OCI-M1 (cell line): ENCODE data around the gene CACNA1B.

ENCODE experiments used
- DNase-seq: peaks from one replicate; lab custom pipeline; 2025; lab: John Stamatoyannopoulos, UW

Gene CACNA1B

DNA sequence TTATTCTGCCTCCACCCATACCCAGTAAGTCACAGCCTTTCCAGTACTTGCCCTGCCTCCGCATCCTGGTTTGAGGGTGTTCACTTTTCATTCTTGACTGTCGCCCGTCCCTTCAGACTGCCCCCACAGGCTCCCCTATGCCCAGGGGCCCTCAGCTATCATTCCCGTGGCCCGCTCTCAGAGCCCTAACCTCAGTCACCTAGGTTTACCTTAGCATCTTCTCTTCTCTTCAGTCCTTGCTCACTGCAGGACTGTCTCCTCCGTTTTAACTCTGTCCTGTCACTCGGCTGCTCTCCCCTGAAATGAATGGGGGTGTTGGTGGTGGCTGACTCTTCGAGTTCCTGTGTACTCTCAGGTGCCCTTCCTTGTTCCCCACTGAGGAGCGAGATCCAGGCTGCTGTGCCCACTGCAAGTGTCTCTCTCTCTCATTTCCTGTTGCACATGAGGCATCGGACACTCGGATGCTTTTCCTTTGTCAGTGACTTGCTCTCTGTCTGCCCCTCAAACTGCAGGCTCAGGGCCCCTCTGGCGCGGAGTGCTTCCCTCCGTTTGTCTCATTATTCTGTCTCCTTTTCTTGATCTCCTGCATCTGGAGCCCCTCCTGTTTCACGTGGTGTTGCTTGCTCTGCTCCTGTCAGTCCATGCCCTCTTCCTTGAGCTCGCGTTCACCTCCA, 89.8 kb downstream of the CACNA1B start:
- DNase-seq: no peak

GRCh38 chr9:137968235-137968634, 90.7 kb downstream of the CACNA1B start:
- DNase-seq: peak; percentile 15

- no peak for DNase-seq
Measured at GRCh38 chr9:137969008-137969407, 91.4 kb downstream of the CACNA1B start.

DNA sequence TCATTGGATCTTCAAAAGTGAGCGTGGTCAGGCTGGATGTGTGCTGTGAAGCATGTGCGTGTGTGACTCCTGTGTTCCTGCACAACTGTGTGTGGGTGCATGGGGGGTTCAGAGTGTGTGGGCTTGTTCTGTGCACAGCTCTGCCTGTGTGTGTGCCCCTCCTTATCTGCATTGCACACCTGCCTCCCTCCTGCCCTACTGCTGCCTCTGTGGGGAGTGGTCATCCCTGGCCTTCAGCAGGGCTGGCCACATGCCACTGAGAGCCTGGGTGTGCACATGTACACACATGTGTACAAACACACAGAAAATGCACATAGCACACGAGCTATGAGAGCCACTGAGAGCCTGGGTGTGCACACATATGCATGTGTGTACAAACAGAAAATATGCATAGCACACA, 92.1 kb downstream of the CACNA1B start:
- no peak for DNase-seq

DNA sequence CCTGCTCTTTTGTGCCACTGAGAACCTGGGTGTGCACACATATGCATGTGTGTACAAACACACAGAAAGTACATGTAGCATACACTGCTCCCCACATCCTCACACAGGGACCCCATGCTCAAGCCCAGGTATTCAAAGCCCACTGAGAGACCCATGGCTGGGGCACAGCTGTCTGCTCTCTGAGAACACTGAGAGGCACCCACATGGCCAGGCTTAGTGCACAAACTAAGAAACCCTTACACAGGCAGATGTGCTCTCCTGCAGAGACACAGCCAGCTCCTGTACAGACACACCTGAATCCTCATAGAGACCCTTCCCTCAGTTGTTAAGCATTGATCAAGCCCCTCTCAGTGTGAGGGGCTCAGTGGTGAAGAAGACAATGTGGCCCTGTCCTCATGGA, 92.5 kb downstream of the CACNA1B start:
- DNase-seq: no peak

- DNase-seq: no peak
Measured at GRCh38 chr9:137970686-137971476, 93.3 kb downstream of the CACNA1B start.

DNA sequence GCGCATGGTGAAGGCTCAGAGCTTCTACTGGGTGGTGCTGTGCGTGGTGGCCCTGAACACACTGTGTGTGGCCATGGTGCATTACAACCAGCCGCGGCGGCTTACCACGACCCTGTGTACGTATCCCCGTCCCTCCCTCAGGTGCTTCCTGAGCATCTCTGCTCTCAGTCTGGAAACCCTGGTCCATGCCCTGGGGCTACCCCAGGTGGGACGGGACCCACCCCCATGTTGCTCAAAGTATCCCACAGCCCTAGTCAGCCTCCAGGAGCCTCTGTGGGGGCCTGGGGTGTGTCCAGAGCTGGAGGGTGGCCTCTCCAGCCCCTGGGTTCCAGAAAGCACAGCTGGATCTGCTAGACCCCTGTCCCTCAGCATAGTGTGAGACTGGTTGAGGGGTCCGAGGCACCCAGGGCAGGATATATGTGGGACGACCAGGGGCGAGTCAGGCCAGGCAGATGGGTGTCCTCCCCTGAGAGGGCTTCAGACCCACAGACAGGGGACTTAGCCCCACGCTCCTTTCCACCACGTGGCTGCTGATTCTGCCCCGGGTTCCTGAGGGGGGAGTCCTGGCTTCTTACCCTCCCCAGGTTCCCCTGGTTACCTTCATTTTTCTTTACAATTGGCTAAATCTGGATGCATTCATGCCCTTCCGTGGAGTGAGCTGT, 94.0 kb downstream of the CACNA1B start:
- no peak for DNase-seq

DNA sequence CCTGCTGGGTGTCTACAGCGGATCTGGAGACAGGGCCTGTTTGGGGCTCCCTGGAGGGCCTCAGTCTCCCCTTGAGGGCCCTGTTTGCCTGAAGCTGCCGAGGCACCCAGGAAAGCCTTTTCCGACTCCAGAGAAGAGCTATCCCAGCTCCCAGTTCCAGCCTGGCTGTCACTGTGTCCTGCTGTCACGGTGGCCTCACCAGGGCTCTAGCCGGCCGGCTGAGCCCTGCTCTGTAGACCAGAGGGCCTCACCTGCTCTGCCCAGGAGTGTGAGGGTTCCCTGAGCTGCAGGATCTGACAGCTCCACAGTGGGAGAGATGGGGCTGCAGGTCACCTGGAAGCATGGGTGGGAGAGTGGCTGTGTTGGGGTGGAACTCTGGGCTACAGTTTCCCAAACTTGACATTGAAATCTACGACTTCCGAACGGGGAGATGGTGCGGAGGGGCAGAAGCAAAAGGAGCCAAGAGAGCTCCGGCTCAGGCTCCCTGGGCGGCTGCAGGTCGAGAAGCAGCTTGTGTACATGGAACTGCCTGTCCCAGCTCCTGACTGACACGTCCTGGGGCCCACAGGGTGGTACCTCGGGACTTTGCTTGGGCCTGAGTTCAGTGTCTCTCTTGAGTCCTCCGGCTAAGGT, 94.9 kb downstream of the CACNA1B start:
- no peak for DNase-seq

- no peak for DNase-seq
Measured at GRCh38 chr9:137972988-137973470, 95.4 kb downstream of the CACNA1B start.

DNA sequence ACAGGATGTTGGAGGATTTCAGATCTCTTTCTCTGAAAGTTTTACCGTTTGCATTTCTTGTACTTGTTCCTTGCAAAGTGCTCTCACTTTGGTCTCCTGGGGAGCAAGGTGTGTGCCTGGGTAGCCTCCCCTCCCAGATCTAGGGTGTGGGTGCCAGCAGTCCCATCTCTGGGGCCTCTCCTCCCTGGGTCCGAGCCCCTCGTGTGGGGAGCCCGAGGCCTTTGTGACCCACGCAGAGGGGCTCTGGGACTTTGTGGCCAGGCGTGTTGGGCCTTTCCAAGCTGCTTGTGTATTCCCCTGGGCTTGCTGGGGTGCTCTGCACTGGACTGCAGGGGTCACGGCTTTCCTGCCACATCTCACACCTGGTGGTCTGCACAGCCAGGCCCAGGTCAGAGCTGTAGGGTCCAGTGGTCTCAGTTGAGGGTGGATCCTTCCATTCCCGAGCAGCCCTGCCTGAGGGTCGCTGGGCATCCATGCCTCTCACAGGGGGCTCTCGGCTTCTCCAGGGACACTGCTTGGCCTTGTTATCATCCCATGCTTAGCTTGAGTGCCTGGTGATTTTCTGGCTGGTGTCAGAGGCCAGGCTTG, 96.3 kb downstream of the CACNA1B start:
- DNase-seq: no peak

GRCh38 chr9:137974746-137975526, 97.4 kb downstream of the CACNA1B start:
- DNase-seq: no peak

DNA sequence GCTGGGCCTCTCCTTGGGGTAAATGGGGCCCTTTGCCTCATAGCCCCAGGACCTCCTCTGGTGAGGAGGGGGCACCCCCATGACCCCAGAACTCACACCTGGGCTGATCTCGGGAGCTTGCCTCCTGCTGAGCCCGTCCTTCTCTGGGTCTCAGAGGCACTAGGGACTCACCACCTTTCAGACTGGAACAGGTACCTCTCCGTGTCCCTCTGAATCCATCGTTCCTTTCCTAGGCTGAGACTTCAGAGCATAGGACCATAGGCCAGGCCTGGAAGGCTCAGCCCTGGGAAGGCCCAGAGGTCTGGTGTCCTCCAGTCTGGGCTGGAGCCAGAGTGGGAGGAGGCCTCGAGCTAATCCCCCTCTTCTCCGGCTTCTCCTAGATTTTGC, 97.9 kb downstream of the CACNA1B start:
- DNase-seq: no peak

GRCh38 chr9:137975936-137976565, 98.5 kb downstream of the CACNA1B start:
- DNase-seq: no peak

GRCh38 chr9:137977571-137978261, 100.1 kb downstream of the CACNA1B start:
- no peak for DNase-seq

DNA sequence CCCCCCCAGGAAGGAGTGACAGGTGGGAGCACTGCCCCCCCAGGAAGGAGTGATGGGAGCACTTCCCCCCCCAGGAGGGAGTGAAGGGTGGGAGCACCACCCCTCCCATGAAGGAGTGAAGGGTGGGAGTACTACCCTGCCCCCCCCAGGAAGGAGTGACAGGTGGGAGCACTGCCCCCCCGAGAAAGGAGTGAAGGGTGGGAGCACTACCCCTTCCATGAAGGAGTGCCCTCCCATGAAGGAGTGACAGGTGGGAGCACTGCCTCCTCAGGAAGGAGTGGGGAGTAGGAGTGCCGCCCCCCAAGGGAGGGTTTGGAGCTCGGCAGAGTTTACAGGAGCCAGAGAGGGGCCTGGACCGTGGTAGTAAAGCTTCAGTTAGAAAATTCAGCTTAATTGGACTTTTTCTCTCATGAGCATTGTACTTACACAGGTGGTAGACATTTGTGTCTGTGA, 100.7 kb downstream of the CACNA1B start:
- no peak for DNase-seq

DNA sequence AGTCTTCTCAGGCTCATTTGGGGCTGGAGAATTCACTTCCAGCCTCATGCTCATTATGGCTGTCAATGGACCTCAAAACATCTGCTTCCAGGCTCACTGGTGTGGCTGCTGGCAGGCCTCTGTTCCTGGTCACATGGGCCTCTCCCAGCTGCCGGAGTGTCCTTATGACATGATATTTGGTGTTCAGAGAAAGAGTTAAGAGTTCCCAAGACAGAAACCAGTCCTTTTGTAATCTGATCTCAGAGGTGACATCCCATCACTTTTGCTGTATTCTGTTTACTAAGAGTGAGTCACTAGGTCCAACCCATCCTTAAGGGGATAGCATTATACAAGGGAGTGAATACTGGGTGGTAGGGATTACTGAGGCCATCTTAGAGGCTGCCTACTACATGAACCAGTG, 104.6 kb downstream of the CACNA1B start:
- DNase-seq: no peak

DNA sequence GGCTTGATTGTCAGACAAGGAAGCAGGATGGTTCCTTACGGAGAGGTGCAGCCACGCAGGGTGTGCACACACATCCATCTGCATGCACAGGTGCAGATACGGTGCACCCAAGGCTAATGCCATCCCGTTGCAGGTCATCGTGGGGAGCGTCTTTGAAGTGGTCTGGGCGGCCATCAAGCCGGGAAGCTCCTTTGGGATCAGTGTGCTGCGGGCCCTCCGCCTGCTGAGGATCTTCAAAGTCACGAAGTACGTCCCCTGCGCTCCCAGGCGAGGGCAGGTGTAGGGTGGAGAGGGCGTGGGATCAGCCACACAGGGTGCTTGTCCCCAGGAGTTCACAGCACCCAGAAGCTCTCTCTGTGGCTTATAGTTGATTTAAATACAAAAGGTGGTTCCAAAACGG, 106.4 kb downstream of the CACNA1B start:
- DNase-seq: no peak

GRCh38 chr9:137984520-137985257, 107.1 kb downstream of the CACNA1B start:
- no peak for DNase-seq

GRCh38 chr9:137985637-137986071, 108.1 kb downstream of the CACNA1B start:
- DNase-seq: no peak
